HG03064 (cell line): Measurements from ENCODE around the gene ABCC2.
"Not testable (repeated sequence)": the region's sequence is repeated elsewhere in the genome, so short reads cannot be mapped to it uniquely, and the experiment has no call there.

ENCODE experiments used
- ATAC-seq: cut with Tn5 transposase; IDR thresholded peaks from one replicate; pipeline ENCODE4 v1.9.1; 2021; ENCODE audit warnings: low read depth; ENCODE audit not compliant: unreplicated experiment

ABCC2 gene

GRCh38 chr10:99850767-99851340 lies 68.4 kb downstream of the ABCC2 start:
- no peak for ATAC-seq

GRCh38 chr10:99851825-99852224 lies 69.4 kb downstream of the ABCC2 start:
- ATAC-seq = no peak

GRCh38 chr10:99852481-99853213 lies 70.2 kb downstream of the ABCC2 start:
- no peak for ATAC-seq

- no peak for ATAC-seq
These were observed 71.2 kb downstream of the ABCC2 start for GRCh38 chr10:99853655-99854054.

GRCh38 chr10:99854860-99855259 lies 72.4 kb downstream of the ABCC2 start:
- no peak for ATAC-seq

GRCh38 chr10:99855479-99856071 lies 73.1 kb downstream of the ABCC2 start:
- no peak for ATAC-seq

- ATAC-seq = no peak
These were observed 76.4 kb downstream of the ABCC2 start for GRCh38 chr10:99858849-99859248.

GRCh38 chr10:99859585-99859984 lies 77.1 kb downstream of the ABCC2 start:
- no peak for ATAC-seq

- no peak for ATAC-seq
These were observed 78.0 kb downstream of the ABCC2 start for GRCh38 chr10:99860466-99860865.

GRCh38 chr10:99863535-99864240 lies 81.2 kb downstream of the ABCC2 start:
- ATAC-seq = not testable (repeated sequence)

GRCh38 chr10:99867250-99867649 lies 84.8 kb downstream of the ABCC2 start:
- not testable (repeated sequence) for ATAC-seq

- no peak for ATAC-seq
These were observed 87.2 kb downstream of the ABCC2 start for GRCh38 chr10:99869581-99870122.

- ATAC-seq = no peak
These were observed 87.8 kb downstream of the ABCC2 start for GRCh38 chr10:99870123-99870730.

- ATAC-seq = no peak
These were observed 90.1 kb downstream of the ABCC2 start for GRCh38 chr10:99872367-99873162.

GRCh38 chr10:99873846-99874245 lies 91.4 kb downstream of the ABCC2 start:
- no peak for ATAC-seq

GRCh38 chr10:99874341-99875085 lies 92.1 kb downstream of the ABCC2 start:
- ATAC-seq = no peak

- ATAC-seq = no peak
These were observed 93.0 kb downstream of the ABCC2 start for GRCh38 chr10:99875473-99875872.

GRCh38 chr10:99880080-99880835 lies 97.8 kb downstream of the ABCC2 start:
- no peak for ATAC-seq
